NT2/D1 (cell line): Measurements from ENCODE around the gene SHB.

Experiments
- DNase-seq: peaks from one replicate; pipeline ENCODE4 v3.0.0-alpha.2; 2011; ENCODE audit warnings: low read depth, low spot score
- H3K27me3 ChIP-seq: 2 replicates; pipeline ENCODE4 v1.6.0; 2011; ENCODE audit warnings: mild to moderate bottlenecking; ENCODE audit not compliant: insufficient read length, insufficient read depth
- H3K36me3 ChIP-seq: 2 replicates; pipeline ENCODE4 v1.6.1; 2011; ENCODE audit warnings: mild to moderate bottlenecking, low read length, mixed read lengths; ENCODE audit not compliant: insufficient read depth, insufficient read length
- H3K4me1 ChIP-seq: 2 replicates; pipeline ENCODE4 v1.5.1; 2011; ENCODE audit not compliant: insufficient read depth, insufficient read length
- H3K4me3 ChIP-seq: 2 replicates; pipeline ENCODE4 v1.5.1; 2011; ENCODE audit warnings: low read depth; ENCODE audit not compliant: insufficient read length
- H3K9ac ChIP-seq: 2 replicates; pipeline ENCODE4 v1.6.0; 2011; ENCODE audit warnings: low read depth; ENCODE audit not compliant: insufficient read length
- H3K9me3 ChIP-seq: 2 replicates; pipeline ENCODE4 v1.5.1; 2011; ENCODE audit warnings: mild to moderate bottlenecking, low read length; ENCODE audit not compliant: insufficient read depth
- SUZ12 ChIP-seq: IDR thresholded peaks from 2 replicates; pipeline ENCODE4 v1.6.1; 2011; ENCODE audit not compliant: insufficient read length, insufficient read depth; ENCODE audit errors: extremely low read depth
- YY1 ChIP-seq: IDR thresholded peaks from 2 replicates; pipeline ENCODE4 v1.6.1; 2011; ENCODE audit not compliant: insufficient read length, insufficient read depth
- ZNF274 ChIP-seq: IDR thresholded peaks from 2 replicates; pipeline ENCODE4 v1.6.1; 2011; ENCODE audit warnings: mild to moderate bottlenecking, low read depth, low read length

Gene SHB

GRCh38 chr9:37956423-37956820 lies 112.6 kb downstream of the SHB start:
- DNase-seq: no peak
- TF ChIP-seq ZNF274 (no peak), YY1 (no peak), SUZ12 (no peak)
- H3K9ac ChIP-seq: no peak overlapping the region
- H3K27me3 ChIP-seq: no peaks in the 10 kb centered on the region
- no peak overlapping the region for H3K4me3 ChIP-seq
- peaks cover 89% of the 10 kb centered on the region for H3K36me3 ChIP-seq
- H3K4me1 ChIP-seq: no peaks in the 10 kb centered on the region
- no peaks in the 10 kb centered on the region for H3K9me3 ChIP-seq

- Histone ChIP-seq H3K4me1 (no peaks in the 10 kb centered on the region), H3K9ac (no peak overlapping the region), H3K27me3 (no peaks in the 10 kb centered on the region), H3K4me3 (no peak overlapping the region), H3K9me3 (no peaks in the 10 kb centered on the region), H3K36me3 (peaks cover 90% of the 10 kb centered on the region)
- DNase-seq: no peak
- TF ChIP-seq ZNF274 (no peak), YY1 (no peak)
Measured at GRCh38 chr9:37955781-37956422, 113.1 kb downstream of the SHB start.

- no peak for TF ChIP-seq ZNF274
- TF ChIP-seq SUZ12: no peak
- TF ChIP-seq YY1: no peak
- Histone ChIP-seq H3K9ac (no peak overlapping the region), H3K36me3 (peaks cover 95% of the 10 kb centered on the region)
Measured at GRCh38 chr9:37954581-37954981, 114.4 kb downstream of the SHB start.

GRCh38 chr9:37953775-37954437 lies 115.1 kb downstream of the SHB start:
- H3K4me3 ChIP-seq: no peak overlapping the region
- no peaks in the 10 kb centered on the region for H3K4me1 ChIP-seq
- H3K9me3 ChIP-seq: no peaks in the 10 kb centered on the region
- no peak overlapping the region for H3K9ac ChIP-seq
- no peaks in the 10 kb centered on the region for H3K27me3 ChIP-seq
- TF ChIP-seq YY1: no peak
- TF ChIP-seq SUZ12: no peak
- TF ChIP-seq ZNF274: no peak
- no peak for DNase-seq
- H3K36me3 ChIP-seq: peaks cover 92% of the 10 kb centered on the region

More at GRCh38 chr9:37954581-37954981, 114.4 kb downstream of the SHB start:
- Histone ChIP-seq H3K4me3 (no peak overlapping the region), H3K4me1 (no peaks in the 10 kb centered on the region), H3K9me3 (no peaks in the 10 kb centered on the region), H3K27me3 (no peaks in the 10 kb centered on the region)
- DNase-seq: no peak

GRCh38 chr9:37953206-37953774 lies 115.7 kb downstream of the SHB start:
- H3K9ac ChIP-seq: no peak overlapping the region
- DNase-seq: no peak

GRCh38 chr9:37952731-37953130 lies 116.3 kb downstream of the SHB start:
- no peak overlapping the region for H3K9ac ChIP-seq
- H3K4me1 ChIP-seq: no peaks in the 10 kb centered on the region
- H3K36me3 ChIP-seq: peaks cover 95% of the 10 kb centered on the region
- no peak overlapping the region for H3K4me3 ChIP-seq
- TF ChIP-seq YY1: no peak
- no peak for TF ChIP-seq SUZ12
- no peak for TF ChIP-seq ZNF274
- H3K9me3 ChIP-seq: no peaks in the 10 kb centered on the region
- no peaks in the 10 kb centered on the region for H3K27me3 ChIP-seq
- DNase-seq: no peak

More at GRCh38 chr9:37953206-37953774, 115.7 kb downstream of the SHB start:
- Histone ChIP-seq H3K36me3 (peaks cover 95% of the 10 kb centered on the region), H3K9me3 (no peaks in the 10 kb centered on the region), H3K4me1 (no peaks in the 10 kb centered on the region), H3K27me3 (no peaks in the 10 kb centered on the region), H3K4me3 (no peak overlapping the region)
- no peak for TF ChIP-seq SUZ12

GRCh38 chr9:37951671-37952449 lies 117.2 kb downstream of the SHB start:
- no peaks in the 10 kb centered on the region for H3K9me3 ChIP-seq
- no peaks in the 10 kb centered on the region for H3K27me3 ChIP-seq
- no peaks in the 10 kb centered on the region for H3K4me1 ChIP-seq
- TF ChIP-seq ZNF274 (no peak), SUZ12 (no peak), YY1 (no peak)
- H3K4me3 ChIP-seq: no peak overlapping the region
- peaks cover 95% of the 10 kb centered on the region for H3K36me3 ChIP-seq
- peak overlapping the region; percentile 13 for H3K9ac ChIP-seq
- no peak for DNase-seq
